Globus pallidus (tissue), 1 donor: ENCODE measurements around the gene CCIN.

Source experiments
- DNase-seq: peaks from one replicate; pipeline ENCODE4 v3.0.0-alpha.2; 2015; ENCODE audit warnings: low spot score

Gene CCIN

GRCh38 chr9:36140086-36141084 is 28.8 kb upstream of the CCIN start:
- DNase-seq, result no peak

- DNase-seq, result no peak
These were observed 27.9 kb upstream of the CCIN start for GRCh38 chr9:36141288-36141687.

- DNase-seq, result no peak
These were observed 27.4 kb upstream of the CCIN start for GRCh38 chr9:36141761-36142160.

GRCh38 chr9:36142510-36143244 is 26.5 kb upstream of the CCIN start:
- peak; percentile 46 for DNase-seq

- no peak for DNase-seq
These were observed 25.9 kb upstream of the CCIN start for GRCh38 chr9:36143245-36143641.

- DNase-seq, result no peak
These were observed 24.6 kb upstream of the CCIN start for GRCh38 chr9:36144309-36145232.

- no peak for DNase-seq
These were observed 23.2 kb upstream of the CCIN start for GRCh38 chr9:36145970-36146369.

- no peak for DNase-seq
These were observed 22.5 kb upstream of the CCIN start for GRCh38 chr9:36146651-36147050.

- no peak for DNase-seq
These were observed 21.6 kb upstream of the CCIN start for GRCh38 chr9:36147441-36148175.

GRCh38 chr9:36148311-36149051 is 20.7 kb upstream of the CCIN start:
- DNase-seq, result peak; percentile 98

GRCh38 chr9:36149197-36149596 is 20.0 kb upstream of the CCIN start:
- peak; percentile 34 for DNase-seq

GRCh38 chr9:36150574-36151315 is 18.4 kb upstream of the CCIN start:
- no peak for DNase-seq

- DNase-seq, result no peak
These were observed 17.6 kb upstream of the CCIN start for GRCh38 chr9:36151316-36152210.

- no peak for DNase-seq
These were observed 16.3 kb upstream of the CCIN start for GRCh38 chr9:36152741-36153438.

- DNase-seq, result no peak
These were observed 15.4 kb upstream of the CCIN start for GRCh38 chr9:36153746-36154145.

GRCh38 chr9:36154331-36154952 is 14.7 kb upstream of the CCIN start:
- peak; percentile 56 for DNase-seq

GRCh38 chr9:36156116-36156515 is 13.1 kb upstream of the CCIN start:
- no peak for DNase-seq

GRCh38 chr9:36158122-36158521 is 11.1 kb upstream of the CCIN start:
- DNase-seq, result no peak
